HG02759 (cell line): ENCODE measurements around the gene UBE2L3.
"Not testable (repeated sequence)": the region's sequence is repeated elsewhere in the genome, so short reads cannot be mapped to it uniquely, and the experiment has no call there.

Source experiments
- ATAC-seq: cut with Tn5 transposase; IDR thresholded peaks from one replicate; pipeline ENCODE4 v1.9.1; 2021; ENCODE audit warnings: mild to moderate bottlenecking, moderate library complexity; ENCODE audit not compliant: unreplicated experiment

Gene UBE2L3

DNA sequence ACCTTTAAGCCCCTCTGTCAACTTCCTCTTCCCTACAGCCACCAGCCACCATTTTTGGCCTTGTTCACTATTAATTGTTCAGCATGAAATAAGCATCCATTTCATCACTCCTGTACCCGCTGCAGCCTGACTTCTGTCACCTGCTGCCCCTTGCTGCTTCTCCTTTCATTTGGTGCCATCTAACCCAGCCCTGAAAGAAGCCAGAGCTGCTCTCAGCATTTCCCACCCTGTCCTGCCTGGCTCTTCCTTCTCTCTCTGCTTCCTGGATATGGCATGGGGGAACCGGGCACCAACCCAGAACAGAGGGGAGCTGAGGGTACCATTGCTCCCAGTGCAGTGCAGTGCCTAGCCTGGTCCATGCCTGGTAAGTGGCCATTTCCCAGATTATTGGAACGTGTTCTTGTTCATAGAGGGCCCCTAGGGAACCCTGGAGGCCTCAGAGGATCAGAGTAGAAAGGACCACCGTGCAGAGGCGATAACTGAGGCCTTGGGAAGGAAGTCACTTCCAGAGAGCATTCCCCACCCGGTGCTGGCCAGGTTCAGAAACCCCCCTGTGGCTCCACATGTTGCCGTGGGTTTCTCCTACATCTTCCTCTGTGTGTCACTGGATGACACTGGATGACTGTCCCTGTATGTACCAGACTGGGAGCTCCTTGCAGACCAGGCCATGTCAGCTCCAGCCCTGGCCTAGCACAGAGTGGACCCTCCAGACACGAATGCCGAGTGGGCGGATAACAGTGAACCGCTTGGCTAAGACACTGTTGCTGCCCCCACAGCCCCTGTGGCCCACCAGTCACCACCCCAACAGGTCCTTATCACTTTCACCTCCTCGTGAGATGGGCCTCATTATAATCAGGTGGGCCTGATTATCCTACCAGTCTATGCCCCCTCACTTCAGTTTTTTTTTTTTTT is 57.6 kb downstream of the UBE2L3 start:
- no peak for ATAC-seq

DNA sequence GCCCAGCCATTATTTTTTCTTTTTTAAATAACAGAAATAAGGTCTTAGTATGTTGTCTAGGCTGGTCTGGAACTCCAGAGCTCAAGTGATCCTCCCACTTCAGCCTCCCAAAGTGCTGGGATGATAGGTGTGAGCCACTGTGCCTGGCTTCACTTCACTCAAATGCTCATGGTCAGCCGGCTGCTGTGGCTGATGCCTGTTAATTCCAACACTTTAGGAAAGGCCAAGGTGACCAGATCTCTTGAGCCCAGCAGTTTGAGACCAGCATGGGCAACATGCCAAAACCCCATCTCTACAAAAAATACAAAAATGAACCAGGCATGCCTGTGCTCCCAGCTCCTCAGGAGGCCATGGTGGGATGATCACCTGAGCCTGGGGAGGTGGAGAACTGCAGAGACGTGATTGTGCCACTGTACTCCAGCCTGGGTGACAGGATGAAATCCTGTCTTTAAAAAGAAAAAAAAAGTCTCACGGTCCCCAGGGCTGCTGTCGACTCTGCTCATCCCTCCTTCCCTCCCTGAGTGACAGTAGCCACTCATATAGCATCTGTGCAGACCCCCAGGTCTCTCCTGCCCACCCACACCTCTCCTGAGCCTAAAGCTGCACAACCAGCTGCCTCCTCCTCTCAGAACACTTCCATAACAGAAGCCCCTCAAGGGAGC is 58.7 kb downstream of the UBE2L3 start:
- ATAC-seq = no peak

DNA sequence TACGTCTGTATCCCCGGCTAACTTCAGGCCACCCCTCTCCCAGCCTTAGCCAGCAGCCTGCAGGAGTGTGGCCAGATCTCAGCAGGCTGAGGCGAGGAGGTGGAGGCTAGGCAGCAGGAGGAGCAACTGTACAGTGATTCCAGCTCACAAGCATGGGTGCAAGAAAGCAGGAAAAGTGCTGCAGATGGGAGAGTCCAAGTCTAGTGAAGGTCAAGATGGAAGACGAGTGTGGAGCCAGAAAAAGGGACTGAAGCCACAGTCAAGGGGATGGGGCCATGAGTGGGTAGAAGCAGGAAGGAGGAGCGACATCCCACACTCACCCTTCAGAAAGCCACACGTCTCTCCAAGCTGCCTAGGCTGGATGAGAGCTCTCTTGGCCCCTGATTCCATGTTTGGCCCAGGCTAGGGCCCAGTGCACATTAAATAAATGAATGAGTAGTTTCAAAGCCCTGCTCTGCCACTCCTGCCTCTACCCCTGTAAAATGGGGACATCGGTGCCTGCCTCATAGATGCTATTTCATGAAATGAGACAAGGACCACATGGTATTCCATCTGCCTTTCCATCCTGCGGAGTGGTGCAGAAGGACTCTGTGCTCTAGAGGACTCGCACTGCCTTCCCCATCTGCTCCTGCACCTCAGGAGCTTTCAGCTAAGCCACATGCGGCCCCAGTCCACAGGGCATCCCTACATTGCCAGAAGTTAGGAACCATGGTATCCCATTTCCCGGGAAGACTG is 59.4 kb downstream of the UBE2L3 start:
- ATAC-seq = no peak

DNA sequence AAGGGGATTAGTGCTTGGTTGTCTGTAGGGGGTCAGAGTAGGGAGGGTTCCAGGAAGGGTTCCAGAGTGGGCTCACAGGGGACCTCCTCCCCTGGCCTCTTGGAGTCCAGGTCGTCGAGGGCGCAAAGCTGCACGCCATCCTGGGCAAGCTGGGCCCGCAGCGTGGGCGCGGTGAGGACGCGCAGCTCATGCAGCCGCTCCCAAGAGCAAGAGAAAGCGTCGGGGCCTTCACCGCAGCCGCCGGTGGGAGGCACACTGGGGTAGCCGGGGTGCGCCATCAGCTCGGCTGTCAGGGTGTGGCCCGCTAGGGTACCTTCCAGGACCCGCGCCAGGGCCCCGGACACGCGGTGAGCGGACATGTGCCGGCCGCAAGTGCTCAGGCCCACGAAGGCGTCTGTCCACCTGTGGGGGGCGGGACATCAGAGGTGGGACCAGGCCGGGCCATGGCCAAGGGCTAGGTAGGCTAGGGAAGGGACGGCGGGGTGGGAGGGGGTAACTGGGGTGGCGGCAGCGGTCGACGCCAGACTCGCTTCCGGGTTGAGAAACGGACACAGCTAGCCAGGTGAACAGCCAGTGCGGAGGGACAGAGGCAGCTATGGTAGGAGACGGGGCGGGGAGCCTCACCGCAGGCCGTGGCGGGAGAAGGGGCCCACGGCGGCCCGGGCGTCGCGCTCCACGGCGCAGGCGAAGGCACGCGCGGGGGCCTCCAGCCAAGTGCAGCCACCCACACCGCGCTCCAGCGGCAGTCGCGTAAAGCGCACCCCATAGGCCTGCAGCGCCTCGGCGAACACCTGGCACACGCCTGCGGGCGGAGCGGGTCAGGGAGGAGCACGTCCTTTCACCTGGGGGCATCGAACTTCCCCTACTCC is 61.1 kb downstream of the UBE2L3 start:
- ATAC-seq = no peak

DNA sequence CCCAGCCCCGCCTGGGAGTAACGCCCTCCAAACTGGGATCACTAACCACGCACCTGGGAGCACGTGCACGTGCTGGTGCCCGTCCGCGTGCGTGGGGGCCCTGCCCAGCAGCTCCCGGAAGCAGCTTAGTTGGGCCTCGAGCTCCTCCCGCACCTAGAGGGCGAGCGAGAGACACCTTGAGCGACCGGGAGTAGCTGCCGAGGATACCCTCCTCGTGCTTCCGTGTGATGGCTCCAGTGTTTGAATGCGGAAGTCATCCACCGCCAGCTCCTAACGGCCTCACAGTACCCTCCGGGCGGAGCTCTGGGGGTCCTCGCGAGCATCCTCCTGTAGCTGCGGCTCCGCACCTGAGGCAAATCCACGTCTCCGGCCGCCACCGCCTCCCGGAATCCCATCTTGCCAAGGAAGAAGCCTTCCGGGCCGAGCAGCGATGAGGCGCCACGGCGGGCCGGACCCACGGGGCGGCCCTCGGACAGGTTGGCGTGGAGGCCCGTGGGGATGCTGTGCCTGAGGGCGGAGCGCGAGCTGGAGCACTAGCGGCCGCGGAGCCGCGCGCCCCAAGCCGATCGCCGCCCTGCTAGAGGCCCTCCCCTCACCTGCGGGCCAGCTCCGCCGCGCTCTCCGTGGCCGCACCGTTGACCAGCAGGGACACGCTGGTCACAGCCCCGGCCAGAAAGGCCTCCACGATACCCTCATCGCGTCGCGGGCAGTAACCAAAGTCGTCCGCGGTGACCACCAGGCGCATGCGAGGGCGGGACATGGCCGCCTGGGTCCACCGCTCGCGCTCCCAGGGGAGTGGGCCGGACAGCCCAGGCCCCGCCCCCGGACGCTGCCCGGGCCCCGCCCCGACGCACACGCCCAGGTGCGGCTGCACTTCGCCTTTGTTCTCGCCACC is 62.0 kb downstream of the UBE2L3 start, which contains the start of gene YDJC:
Gene YDJC, minus strand, starts transcription at position 768 of the 895 bp plus-strand sequence. Its CDS starts 8 bp downstream, at position 760.
- ATAC-seq = peak; percentile 79

DNA sequence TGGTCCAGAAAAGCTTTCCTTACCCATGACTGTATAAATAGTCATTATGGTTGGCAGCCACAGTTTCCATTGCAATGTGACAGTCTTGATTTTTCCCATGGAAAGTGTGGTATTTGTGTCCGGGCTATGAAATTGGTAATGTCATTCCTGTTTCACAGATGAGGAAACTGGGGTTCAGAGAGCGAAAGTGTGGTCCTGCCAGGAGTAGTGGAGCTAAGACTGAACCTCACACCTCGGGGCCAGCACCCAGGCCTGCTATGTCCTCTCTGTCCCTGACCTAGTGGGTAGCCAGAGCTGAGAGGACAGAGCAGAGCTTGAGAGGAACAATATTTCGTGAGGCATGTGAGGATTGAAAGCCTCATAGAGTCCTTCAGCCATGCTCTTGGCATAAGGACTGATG is 63.5 kb downstream of the UBE2L3 start:
- ATAC-seq = no peak

DNA sequence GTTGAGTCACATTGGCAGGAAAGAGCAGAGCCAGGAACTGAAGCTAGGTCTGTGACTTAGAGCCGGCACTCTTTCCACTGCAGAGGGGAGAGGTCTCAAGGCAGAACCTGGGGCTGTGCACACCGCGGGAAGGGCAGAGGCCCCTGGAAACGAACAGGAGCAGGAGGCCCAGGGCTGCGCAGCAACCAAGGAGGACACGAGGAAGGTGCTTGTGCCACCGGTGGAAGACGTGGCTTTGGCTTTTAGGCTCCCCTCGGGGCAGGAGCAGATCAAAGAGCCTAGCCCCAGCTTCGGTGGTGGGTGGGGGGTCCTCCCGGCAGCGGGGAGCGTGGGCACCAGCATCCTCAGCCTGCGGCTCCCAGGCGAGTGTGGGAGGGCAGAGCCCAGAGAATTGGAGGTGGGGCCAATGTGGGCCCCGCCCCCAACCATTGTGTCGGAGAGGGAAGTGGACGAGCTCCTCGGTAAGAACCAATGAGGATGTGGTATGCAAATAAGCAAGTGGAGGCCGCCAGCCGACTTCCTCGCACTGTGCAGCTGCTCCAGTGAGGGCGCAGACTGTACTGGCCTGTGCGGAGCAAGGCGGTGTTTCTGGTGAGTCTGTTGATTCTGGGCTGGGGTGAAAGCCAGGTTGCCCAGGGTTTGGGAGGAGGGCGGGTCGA is 64.9 kb downstream of the UBE2L3 start, which contains the start of gene CCDC116:
Gene CCDC116, plus strand, starts transcription at position 524 of the 659 bp plus-strand sequence. CDS start 422 bp downstream, outside the sequence.
- no peak for ATAC-seq

DNA sequence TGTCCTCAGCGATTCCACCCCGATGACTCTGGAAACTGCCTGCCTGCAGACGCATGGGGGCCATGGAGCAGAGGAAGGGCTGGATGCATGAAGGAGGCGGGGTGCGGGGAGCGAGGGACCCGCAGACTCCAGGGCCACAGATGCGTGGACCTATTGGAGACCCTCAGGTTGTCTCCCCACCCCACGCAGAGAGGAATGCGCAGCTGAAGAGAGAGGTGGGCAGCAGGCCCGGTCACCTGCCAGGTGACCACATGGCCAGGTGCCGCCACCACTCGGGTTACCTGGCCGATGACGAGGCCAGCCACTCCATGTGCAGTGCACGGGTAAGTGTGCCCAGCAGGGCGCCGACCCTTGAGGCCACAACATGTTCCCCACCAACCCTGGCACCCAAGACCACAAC is 65.4 kb downstream of the UBE2L3 start:
- no peak for ATAC-seq

DNA sequence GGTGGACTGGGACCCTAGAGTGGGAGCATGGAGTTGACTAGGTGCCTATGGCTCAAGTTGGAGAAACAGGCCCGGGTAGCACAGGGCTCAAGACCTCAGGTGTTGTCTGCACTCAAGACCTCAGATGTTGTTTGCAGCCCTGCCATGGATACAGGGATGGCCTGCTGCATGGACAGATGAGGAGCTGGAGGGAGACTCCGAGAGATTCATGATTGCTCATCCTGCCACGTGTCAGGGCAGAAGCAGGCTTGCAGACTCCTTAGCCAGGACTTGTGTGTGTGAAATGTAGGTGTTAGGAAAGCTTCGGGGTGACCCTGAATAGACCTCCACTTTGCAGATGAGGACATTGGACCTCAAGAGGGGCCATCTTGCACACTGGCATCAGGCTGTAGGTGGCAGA is 66.0 kb downstream of the UBE2L3 start:
- no peak for ATAC-seq

DNA sequence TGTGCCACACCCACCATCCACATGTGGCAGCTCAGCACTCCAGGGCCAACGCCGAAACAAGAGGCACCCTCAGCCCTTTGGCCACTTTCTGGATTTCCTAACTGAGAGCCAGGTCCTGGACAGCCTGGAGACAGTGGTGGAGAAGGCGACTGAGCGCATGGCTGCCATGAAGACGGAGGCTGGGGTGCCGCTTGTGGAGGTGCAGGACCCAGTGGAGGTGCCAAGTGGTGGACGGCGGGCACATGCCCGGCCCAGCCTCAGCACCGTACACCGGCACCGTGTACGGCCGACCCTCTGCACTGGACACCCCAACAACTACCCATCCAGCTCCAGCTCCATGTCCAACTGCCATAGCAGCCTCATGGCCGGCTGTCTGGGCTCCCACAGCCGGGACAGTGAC is 66.6 kb downstream of the UBE2L3 start:
- ATAC-seq = no peak

DNA sequence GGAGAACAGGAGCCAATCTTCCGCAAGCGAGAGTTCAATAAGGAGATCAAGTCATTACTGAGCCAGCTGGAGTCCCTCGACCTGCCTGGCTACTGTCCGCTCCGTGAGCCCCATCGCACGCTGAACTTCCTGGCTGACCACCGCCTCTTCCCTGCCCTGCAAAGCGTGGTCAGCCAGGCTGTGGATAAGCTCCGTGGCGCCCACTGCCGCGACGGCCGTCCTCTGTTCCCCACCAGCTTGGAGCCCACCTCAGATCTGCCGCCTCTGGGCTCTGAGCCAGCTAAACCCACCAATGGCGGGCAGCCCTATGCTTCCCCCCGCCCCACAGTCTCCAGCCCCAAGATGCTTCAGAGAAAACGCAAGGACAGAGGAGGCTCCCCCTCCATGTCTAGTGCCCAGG is 67.3 kb downstream of the UBE2L3 start:
- no peak for ATAC-seq

DNA sequence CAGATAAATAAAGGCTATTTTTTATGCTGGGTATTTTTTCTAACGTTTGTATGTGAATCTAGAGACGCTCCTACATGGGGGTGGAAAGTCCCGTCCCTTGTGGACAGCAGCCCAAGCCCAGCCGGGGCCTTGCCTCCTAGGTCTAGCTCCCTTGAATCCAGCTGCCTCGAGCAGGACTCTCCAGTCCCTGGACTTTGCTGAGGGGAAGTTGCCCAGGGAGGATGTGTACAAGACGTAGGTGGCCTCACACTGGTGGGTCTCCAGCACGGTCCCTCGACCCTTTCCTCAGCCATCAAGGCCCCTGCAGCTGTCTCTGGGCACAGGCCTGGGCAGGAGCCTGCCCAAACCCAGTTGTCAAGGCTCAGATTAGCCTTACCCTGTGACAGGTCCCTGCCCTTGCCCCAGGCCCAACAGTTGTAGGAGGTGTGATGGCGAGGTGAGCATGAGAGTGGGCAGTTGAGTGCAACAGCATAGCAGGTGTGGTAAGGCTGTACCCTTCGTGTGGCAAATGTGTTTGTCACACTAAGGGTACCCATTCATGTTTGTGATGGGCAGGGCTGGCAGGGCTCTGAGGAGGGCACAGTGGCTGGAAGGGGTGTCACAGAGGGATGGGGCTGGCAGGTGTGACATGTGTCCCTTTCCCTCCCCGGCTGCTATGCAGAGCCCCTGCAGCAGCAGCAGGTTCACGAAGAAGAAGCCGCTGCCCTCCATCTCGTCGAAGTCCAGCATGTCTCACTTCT is 68.4 kb downstream of the UBE2L3 start:
- ATAC-seq = no peak

DNA sequence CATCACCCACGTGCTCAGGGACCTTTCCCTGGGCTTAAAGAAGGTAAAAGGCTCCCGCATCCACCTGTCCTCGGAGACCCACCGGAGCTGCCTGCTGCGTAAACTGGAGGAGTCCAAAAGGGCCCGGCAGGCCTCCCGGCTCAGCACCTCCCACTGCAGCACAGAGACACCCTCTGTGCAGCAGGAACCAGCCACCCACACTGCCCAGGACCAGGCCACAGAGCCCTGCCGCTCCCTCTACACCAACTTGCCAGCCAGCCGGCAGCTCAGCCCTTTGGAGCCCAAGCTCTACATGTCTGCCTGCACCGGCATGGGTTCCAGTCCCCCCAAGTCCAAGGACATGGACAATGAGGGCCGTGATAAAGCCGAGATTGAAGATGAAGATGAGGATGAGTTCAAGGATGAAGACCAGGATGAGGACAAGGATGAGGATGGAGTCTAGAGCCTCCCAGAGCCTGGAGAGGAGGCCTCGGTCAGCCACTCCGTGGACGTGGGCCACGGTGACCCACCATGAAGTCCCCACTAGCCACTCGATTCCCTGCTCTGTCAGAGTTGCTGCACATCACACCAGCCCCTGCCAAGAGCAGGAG is 69.2 kb downstream of the UBE2L3 start:
- ATAC-seq = no peak

DNA sequence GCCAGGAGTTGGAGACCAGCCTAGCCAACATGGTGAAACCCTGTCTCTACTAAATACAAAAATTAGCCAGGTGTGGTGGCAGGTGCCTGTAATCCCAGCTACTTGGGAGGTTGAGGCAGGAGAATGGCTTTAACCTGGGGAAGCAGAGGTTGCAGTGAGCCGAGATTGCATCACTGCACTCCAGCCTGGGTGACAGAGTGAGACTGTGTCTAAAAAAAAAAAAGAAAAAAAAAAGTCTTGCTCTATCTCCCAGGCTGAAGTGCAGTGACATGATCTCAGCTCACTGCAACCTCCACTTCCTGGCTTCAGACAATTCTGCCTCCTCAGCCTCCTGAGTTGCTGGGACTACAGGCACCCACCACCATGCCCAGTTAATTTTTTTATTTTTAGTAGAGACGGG is 69.9 kb downstream of the UBE2L3 start:
- not testable (repeated sequence) for ATAC-seq

DNA sequence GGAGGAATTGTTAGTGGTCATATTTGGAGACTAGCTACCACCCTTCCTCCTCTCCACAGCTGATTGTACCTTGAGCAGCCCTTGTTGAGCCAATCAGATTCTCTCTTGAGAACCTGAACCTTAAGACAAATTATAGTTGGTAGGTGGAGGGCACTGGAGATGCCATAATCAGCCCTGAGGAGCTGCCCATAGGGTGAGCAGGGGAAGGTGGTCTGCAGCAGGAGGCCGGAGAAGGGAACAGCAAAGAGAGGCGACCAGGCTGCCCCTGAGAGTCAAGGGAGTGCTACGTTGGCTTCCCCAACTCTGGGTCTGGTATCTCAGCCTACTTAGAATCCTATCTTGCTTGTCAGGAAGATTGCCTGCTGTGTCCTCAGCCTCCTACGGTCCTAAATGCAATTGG is 71.8 kb downstream of the UBE2L3 start:
- ATAC-seq = no peak

DNA sequence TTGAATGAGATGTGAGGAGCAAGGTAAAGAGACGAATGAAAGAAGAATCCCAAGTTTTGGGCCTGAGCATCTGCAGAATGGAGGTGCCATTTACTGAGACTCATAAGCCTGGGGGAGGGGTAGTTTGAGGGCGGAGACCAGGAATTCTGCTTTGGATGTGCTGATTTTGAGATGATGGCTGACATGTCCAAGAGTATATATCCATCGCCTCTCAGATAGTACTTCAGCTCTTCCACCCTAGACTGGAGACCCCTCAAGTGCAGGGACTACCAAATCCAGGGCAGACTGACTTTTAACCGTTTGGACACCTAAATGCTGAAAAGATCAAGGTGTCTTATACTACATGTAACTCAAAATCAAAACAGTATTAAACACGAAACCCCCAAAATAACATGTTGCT is 73.3 kb downstream of the UBE2L3 start:
- no peak for ATAC-seq

DNA sequence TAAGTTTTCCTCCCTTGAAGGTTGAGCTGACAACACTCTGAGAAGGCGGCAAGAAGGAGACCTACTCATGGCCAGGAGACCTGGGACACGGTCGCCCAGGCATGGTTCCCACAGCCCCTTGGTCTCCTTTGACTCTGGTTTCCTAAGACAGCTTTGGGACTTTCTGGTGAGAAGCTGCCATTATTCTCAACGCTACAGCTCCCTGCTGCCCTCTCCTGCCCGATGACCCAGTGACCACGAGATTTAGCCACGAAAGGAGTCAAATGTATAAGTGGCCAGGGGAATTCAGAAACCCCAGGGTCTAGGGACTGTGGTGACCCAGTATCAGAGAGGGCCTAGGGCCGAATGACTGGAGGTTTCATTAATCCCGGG is 73.9 kb downstream of the UBE2L3 start:
- ATAC-seq = peak; percentile 1
